Stomach (tissue), 19 donors: ENCODE measurements around the gene HPDL. TPM values are rescaled to one million over a fixed set of nuclear protein-coding genes. Genes with fewer than 3 reads are reported as not detected.
"Not testable (repeated sequence)": the region's sequence is repeated elsewhere in the genome, so short reads cannot be mapped to it uniquely, and the experiment has no call there.

Source experiments
- DNase-seq, 2 donors: peaks; one replicate each; pipeline versions ENCODE4 v3.0.0 to v3.0.0-alpha.2; 2013 to 2019
- H3K27ac ChIP-seq, 5 donors: fragments of 200-600 bp in 4 of 5; sonication (generic) in 4 of 5; one replicate each; pipeline ENCODE4 v1.5.1; 2013 to 2019; ENCODE audit warnings: mild to moderate bottlenecking in 1 of 5, moderate library complexity in 1 of 5
- H3K27me3 ChIP-seq, 3 donors: fragments of 200-600 bp; sonication (generic); one replicate each; pipeline ENCODE4 v1.5.1; 2017 to 2019; ENCODE audit warnings: mixed run types in 1 of 3
- H3K36me3 ChIP-seq, 4 donors: fragments of 200-600 bp; sonication (generic); 1 replicate in 3 of 4; 2 replicates in 1 of 4; pipeline ENCODE4 v1.5.1; 2016 to 2019
- H3K4me1 ChIP-seq, 4 donors: fragments of 200-600 bp; sonication (generic); one replicate each; pipeline ENCODE4 v1.5.1; 2016 to 2019
- H3K4me3 ChIP-seq, 4 donors: fragments of 200-600 bp; sonication (generic) in 3 of 4; one replicate each; pipeline ENCODE4 v1.5.1; 2016 to 2019; ENCODE audit warnings: mild to moderate bottlenecking in 1 of 4
- H3K9me3 ChIP-seq, 4 donors: fragments of 200-600 bp; sonication (generic); one replicate each; pipeline ENCODE4 v1.5.1; 2016 to 2019
- CTCF ChIP-seq, 7 experiments: fragments of 450-650 bp in 4 of 7; fragments of 200-600 bp in 3 of 7; sonication (generic) in 3 of 7; IDR thresholded peaks; one replicate each; pipeline ENCODE4 v1.5.1; 2016 to 2019; ENCODE audit warnings: antibody characterized with exemption in 7 of 7, control low read depth in 2 of 7, mild to moderate bottlenecking in 1 of 7
- EP300 ChIP-seq: sonication (generic); formaldehyde crosslinking; IDR thresholded peaks from one replicate; pipeline ENCODE4 v1.6.1; 2017; ENCODE audit warnings: antibody characterized with exemption
- POLR2A ChIP-seq, 4 donors: fragments of 450-650 bp; IDR thresholded peaks; one replicate each; pipeline ENCODE4 v1.6.1; 2016; ENCODE audit warnings: antibody characterized with exemption in 4 of 4, control low read depth in 2 of 4, mild to moderate bottlenecking in 1 of 4, moderate library complexity in 1 of 4
- POLR2AphosphoS5 ChIP-seq, 3 donors: sonication (generic); formaldehyde crosslinking; IDR thresholded peaks; one replicate each; pipeline ENCODE4 v1.6.1; 2016; ENCODE audit warnings: antibody characterized with exemption in 3 of 3
- WGBS, 5 donors: extraction: QIAGEN DNeasy Blood & Tissue Kit in 3 of 5; methylation state at CpG; one replicate each; pipeline versions ENCODE4 v1.1.5 to v1.1.7; 2013 to 2018; 5-methylcytosine and 5-hydroxymethylcytosine counted together
- intact Hi-C: fragments of 100-400 bp; cut with DNase I; formaldehyde crosslinking; loops from one replicate; pipeline ENCODE4 v1.15.1; 2023; ENCODE audit warnings: low total_unique reads
- long read RNA-seq, 10 donors: transcript quantifications; one replicate each; lab custom pipeline, GENCODE V29; 2026
- polyA plus RNA-seq, 3 donors: library from polyadenylated mRNA; stranded (reverse); fragments of 200-250 nt; gene quantifications; one replicate each; pipeline ENCODE4 v1.2.3, GENCODE V29; 2013
- total RNA-seq, 5 donors: library from RNA; depleted of rRNA; stranded (reverse); fragments of >200 nt; gene quantifications; one replicate each; pipeline versions ENCODE4 v1.1.0 to v1.2.3, GENCODE V29; 2014 to 2016
- donor health status: healthy with polysubstance abuse.
- donor health status: Bipolar disorder and iron deficiency.
- donor health status: healthy.

Gene HPDL
- total RNA-seq (10 to 100 TPM in 1 of 5 donors, 1 to 10 TPM in 1, not detected in 3; 4.1 to 10.1 TPM), polyA plus RNA-seq (1 to 10 TPM; 1.8 to 6.6 (median 3.1) TPM)
- long read RNA-seq, donor 1, partial matches to known transcripts, result 0 of 4 reads
- long read RNA-seq, donor 1, other reads (novel, unspliced or antisense), result 0 of 4 reads
- long read RNA-seq, donor 2, partial matches to known transcripts, result 0 of 4 reads
- long read RNA-seq, donor 2, other reads (novel, unspliced or antisense), result 0 of 4 reads
- long read RNA-seq, donor 3, transcript HPDL-201 (1 exons, 1,629 nt), result major isoform, 6 of 6 reads
- long read RNA-seq, donor 3, partial matches to known transcripts, result 0 of 6 reads
- long read RNA-seq, donor 3, other reads (novel, unspliced or antisense), result 0 of 6 reads
- long read RNA-seq, donor 4, partial matches to known transcripts, result 0 of 1 reads
- long read RNA-seq, donor 4, other reads (novel, unspliced or antisense), result 0 of 1 reads
- long read RNA-seq, donor 5, partial matches to known transcripts, result 0 of 1 reads
- long read RNA-seq, donor 5, other reads (novel, unspliced or antisense), result 0 of 1 reads
- long read RNA-seq, donor 6, result 0 reads
- long read RNA-seq, donor 7, transcript HPDL-201 (1 exons, 1,629 nt), result major isoform, 5 of 5 reads
- long read RNA-seq, donor 7, partial matches to known transcripts, result 0 of 5 reads
- long read RNA-seq, donor 7, other reads (novel, unspliced or antisense), result 0 of 5 reads
- long read RNA-seq, donor 8, transcript HPDL-201 (1 exons, 1,629 nt), result major isoform, 6 of 6 reads
- long read RNA-seq, donor 8, partial matches to known transcripts, result 0 of 6 reads
- long read RNA-seq, donor 8, other reads (novel, unspliced or antisense), result 0 of 6 reads
- long read RNA-seq, donor 9, transcript HPDL-201 (1 exons, 1,629 nt), result major isoform, 6 of 6 reads
- long read RNA-seq, donor 9, partial matches to known transcripts, result 0 of 6 reads
- long read RNA-seq, donor 9, other reads (novel, unspliced or antisense), result 0 of 6 reads
- long read RNA-seq, donor 10, partial matches to known transcripts, result 0 of 3 reads
- long read RNA-seq, donor 10, other reads (novel, unspliced or antisense), result 0 of 3 reads

- Histone ChIP-seq H3K36me3 (peaks cover 13 to 36% (median 29%) of the 10 kb centered on the region in 4 donors), H3K27ac (peak within 1 kb of the TSS in 3 of 5 donors; percentile 38 to 71 (median 57)), H3K4me3 (peak within 1 kb of the TSS; percentile 51 to 75 (median 61)), H3K9me3 (no peaks in the 10 kb centered on the region), H3K4me1 (peaks cover 17 to 39% (median 20%) of the 10 kb centered on the region in 4 donors), H3K27me3 (peaks cover 0 to 5% (median 0%) of the 10 kb centered on the region in 3 donors)
- WGBS, 5 donors, result 3 to 12% (median 4%) methylated on average over 25 to 96 of the region's 96 CpGs
- intact Hi-C loops, result no loop called here
- DNase-seq, result peak; percentile 66 to 94
- TF ChIP-seq POLR2A (IDR thresholded peaks at IDR 0.05), result no peak
- TF ChIP-seq EP300, result no peak
- TF ChIP-seq POLR2AphosphoS5 (IDR thresholded peaks at IDR 0.05), result no peak
- TF ChIP-seq CTCF (IDR thresholded peaks at IDR 0.05), result no peak
Observed at GRCh38 chr1:45326627-45327623, at the start of gene HPDL. HPDL (plus strand) TSS chr1:45326895; CDS start chr1:45327149, 254 bp downstream.

- no peak overlapping the region for H3K4me3 ChIP-seq
- H3K27me3 ChIP-seq, result no peaks in the 10 kb centered on the region
- intact Hi-C loops, result no loop called here
- DNase-seq, result no peak
- no peaks in the 10 kb centered on the region for H3K9me3 ChIP-seq
- H3K4me1 ChIP-seq, result peaks cover 0 to 5% (median 0%) of the 10 kb centered on the region in 4 donors
- no peak overlapping the region for H3K27ac ChIP-seq
- TF ChIP-seq POLR2A (IDR thresholded peaks at IDR 0.05) (no peak), EP300 (no peak), CTCF (IDR thresholded peaks at IDR 0.05) (no peak), POLR2AphosphoS5 (IDR thresholded peaks at IDR 0.05) (no peak)
- no peaks in the 10 kb centered on the region for H3K36me3 ChIP-seq
- WGBS, 5 donors, result 50 to 77% (median 60%) methylated on average over 3 of the region's 3 CpGs
Observed at GRCh38 chr1:45282351-45282750, 44.3 kb upstream of the HPDL start.

- H3K9me3 ChIP-seq, H3K4me1 ChIP-seq, H3K27ac ChIP-seq, DNase-seq, H3K27me3 ChIP-seq, H3K4me3 ChIP-seq, H3K36me3 ChIP-seq, intact Hi-C loops: not testable (repeated sequence)
- 74 to 84% (median 81%) methylated on average over 7 to 9 of the region's 9 CpGs for WGBS, 5 donors
Observed at GRCh38 chr1:45284858-45285257, 41.8 kb upstream of the HPDL start.

- intact Hi-C loops, H3K9me3 ChIP-seq, H3K27ac ChIP-seq, H3K4me1 ChIP-seq, H3K36me3 ChIP-seq, H3K27me3 ChIP-seq, DNase-seq, H3K4me3 ChIP-seq: not testable (repeated sequence)
- 60 to 88% (median 79%) methylated on average over 2 to 3 of the region's 3 CpGs for WGBS, 5 donors
Observed at GRCh38 chr1:45286521-45286920, 40.2 kb upstream of the HPDL start.

- WGBS, 5 donors, result 77 to 87% (median 82%) methylated on average over 6 of the region's 6 CpGs
- H3K36me3 ChIP-seq, H3K27me3 ChIP-seq, H3K27ac ChIP-seq, H3K9me3 ChIP-seq, intact Hi-C loops, DNase-seq, H3K4me3 ChIP-seq, H3K4me1 ChIP-seq: not testable (repeated sequence)
Observed at GRCh38 chr1:45291002-45291401, 35.7 kb upstream of the HPDL start.
